ENCODE data around the gene IZUMO4.

IZUMO4 gene

DNA sequence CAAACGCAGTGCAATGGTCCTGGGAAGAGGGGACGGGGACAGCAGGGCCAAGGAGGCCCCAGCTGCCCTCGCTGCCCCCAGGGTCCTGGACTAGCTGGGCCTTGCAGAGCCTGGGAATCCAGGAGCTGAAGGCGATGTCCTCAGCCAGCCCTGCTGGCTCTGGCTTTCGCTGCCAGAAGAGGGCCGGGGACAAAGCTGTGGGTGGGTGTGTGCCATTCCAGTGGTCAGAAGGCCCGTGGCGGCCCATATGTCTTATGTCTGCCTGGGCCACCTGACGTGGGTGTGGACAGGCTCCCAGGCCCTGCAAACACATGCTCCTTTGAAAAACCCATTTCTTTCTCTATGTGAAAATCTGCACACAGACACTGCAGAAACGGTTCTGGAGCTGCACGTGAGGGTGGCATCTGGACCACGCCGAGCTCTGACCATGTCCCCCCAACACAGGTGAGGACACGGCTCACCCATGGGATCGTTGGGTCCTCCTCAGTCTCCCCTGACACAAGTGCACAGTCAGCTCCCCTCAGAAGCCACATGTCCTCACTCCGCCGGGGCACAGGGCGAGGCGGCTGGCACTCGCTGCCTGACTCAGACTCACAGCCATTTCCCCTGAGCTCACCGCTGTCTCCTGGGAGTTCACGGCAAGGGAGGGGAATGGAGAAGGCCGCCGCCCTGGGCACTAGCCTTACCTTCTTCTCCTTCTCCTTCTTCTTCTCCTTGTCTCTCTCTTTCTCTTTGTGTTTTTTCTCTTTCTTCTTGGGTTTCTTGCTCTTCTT, 16.9 kb downstream of the IZUMO4 start:
- no peak for DNase-seq
- H3K27me3 Mint-ChIP-seq, result no peaks in the 10 kb centered on the region
- H3K4me1 Mint-ChIP-seq (ENCODE audit: low read depth in 2 of 2), result peaks cover 12 to 15% of the 10 kb centered on the region in 2 donors
- no peak for ATAC-seq (replicated peaks)
- peaks cover 60% of the 10 kb centered on the region for H3K36me3 Mint-ChIP-seq (ENCODE audit: insufficient read depth)
- peak overlapping the region in 1 of 2 donors; percentile 71 for H3K27ac Mint-ChIP-seq
- no peaks in the 10 kb centered on the region for H3K9me3 Mint-ChIP-seq
- H3K4me3 Mint-ChIP-seq, result no peak overlapping the region

DNA sequence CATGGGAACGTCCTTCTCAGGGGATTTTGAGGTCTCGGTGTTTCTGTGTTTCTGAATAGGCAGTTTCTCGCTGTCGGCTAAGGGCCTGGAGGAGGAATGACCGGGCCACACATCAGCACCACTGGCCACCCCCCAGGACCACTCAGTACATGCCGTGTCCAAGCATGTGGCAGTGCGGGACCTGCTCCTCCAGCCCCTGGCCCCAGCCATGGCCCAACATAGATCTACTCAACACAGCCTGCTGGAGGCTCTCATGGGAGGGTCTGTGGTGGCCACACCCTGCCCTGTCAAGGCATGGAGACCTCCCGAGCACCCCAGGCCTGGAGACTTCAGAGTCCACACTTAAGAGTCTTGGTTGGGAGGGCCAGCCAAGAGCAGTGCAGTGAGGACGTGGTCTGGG, 17.5 kb downstream of the IZUMO4 start:
- ATAC-seq (replicated peaks) (no peak), DNase-seq (no peak)
- H3K9me3 Mint-ChIP-seq, result no peaks in the 10 kb centered on the region
- H3K36me3 Mint-ChIP-seq (ENCODE audit: insufficient read depth), result peaks cover 62% of the 10 kb centered on the region
- H3K4me3 Mint-ChIP-seq, result no peak overlapping the region
- H3K4me1 Mint-ChIP-seq (ENCODE audit: low read depth in 2 of 2), result peaks cover 14 to 15% of the 10 kb centered on the region in 2 donors
- no peak overlapping the region for H3K27ac Mint-ChIP-seq
- H3K27me3 Mint-ChIP-seq, result no peaks in the 10 kb centered on the region

DNA sequence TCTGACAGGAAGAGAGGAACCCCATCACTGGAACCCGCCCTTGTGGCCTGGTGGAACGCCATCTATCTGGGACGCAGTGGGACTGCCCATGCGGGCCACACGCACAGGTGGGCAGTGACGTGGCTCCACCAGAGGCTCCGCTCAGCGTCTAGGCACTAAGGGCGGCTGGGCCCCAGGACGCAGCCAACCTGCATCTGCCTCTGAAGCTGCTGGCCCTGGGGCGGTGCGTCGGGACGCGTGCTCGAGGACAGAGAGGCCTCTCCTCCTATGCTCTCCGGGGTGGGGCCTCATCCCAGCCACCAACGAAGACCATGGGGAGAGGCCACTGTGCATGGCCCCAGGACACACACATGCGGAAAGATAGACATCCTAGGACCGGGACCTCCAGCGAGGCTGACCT, 18.1 kb downstream of the IZUMO4 start:
- Mint-ChIP-seq H3K36me3 (ENCODE audit: insufficient read depth) (peaks cover 64% of the 10 kb centered on the region), H3K27ac (no peak overlapping the region), H3K4me1 (ENCODE audit: low read depth in 2 of 2) (peaks cover 14 to 15% of the 10 kb centered on the region in 2 donors)

DNA sequence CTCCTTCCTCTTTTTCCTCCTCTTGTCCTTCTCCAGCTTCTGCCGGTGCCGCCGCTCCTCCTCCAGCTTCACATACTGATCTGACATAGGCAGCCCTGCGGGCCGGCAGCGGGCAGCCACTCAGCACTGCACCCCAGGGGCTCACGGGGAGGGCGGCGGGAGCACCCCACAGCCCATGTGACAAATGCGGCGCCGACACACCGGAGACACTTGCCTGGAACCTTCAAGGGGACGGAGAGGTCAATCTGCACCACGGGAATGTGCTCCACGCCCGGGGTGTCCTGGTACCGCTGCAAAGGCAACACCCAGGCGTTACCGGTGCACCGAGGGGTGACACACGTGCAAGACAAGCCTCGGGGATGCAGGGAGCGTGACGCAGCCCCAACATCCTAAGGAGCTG, 18.6 kb downstream of the IZUMO4 start:
- peaks cover 14 to 15% of the 10 kb centered on the region in 2 donors for H3K4me1 Mint-ChIP-seq (ENCODE audit: low read depth in 2 of 2)
- H3K4me3 Mint-ChIP-seq, result no peak overlapping the region
- no peaks in the 10 kb centered on the region for H3K27me3 Mint-ChIP-seq
- ATAC-seq (replicated peaks) (no peak), DNase-seq (no peak)
- H3K9me3 Mint-ChIP-seq, result no peaks in the 10 kb centered on the region
- peaks cover 68% of the 10 kb centered on the region for H3K36me3 Mint-ChIP-seq (ENCODE audit: insufficient read depth)
- no peak overlapping the region for H3K27ac Mint-ChIP-seq

More for the DNA sequence above, 18.1 kb downstream of the IZUMO4 start:
- Mint-ChIP-seq H3K9me3 (no peaks in the 10 kb centered on the region), H3K27me3 (no peaks in the 10 kb centered on the region), H3K4me3 (no peak overlapping the region)
- DNase-seq, result no peak
- ATAC-seq (replicated peaks), result no peak

DNA sequence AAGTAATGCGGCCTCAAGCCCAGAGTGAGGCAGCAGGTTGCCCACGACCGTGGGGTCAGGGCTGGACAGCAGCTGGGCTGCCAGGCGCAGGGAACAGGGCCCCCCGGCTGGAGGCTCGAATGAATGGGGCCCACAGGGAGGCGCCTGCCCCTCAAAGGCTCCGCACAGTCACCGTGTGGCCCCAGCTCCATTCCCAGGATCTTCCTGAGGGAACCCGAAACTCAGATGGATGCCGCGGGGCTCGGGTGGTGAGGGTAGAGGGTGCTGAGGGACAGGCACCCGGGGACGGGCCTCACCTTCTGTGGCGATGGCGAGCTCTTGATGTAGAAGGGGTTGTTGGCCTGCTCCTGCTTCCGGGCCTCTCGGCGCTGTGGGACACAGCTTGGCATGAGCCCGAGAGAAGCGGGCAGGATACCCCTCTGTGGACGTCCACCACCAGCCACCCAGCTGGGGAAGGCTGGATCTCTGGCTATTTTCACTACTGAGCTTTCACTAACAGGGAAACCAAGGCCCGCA, 19.3 kb downstream of the IZUMO4 start:
- Mint-ChIP-seq H3K4me3 (no peak overlapping the region), H3K9me3 (no peaks in the 10 kb centered on the region), H3K27ac (no peak overlapping the region), H3K4me1 (ENCODE audit: low read depth in 2 of 2) (peaks cover 14 to 15% of the 10 kb centered on the region in 2 donors), H3K36me3 (ENCODE audit: insufficient read depth) (peaks cover 74% of the 10 kb centered on the region), H3K27me3 (no peaks in the 10 kb centered on the region)
- ATAC-seq (replicated peaks) (no peak), DNase-seq (no peak)

DNA sequence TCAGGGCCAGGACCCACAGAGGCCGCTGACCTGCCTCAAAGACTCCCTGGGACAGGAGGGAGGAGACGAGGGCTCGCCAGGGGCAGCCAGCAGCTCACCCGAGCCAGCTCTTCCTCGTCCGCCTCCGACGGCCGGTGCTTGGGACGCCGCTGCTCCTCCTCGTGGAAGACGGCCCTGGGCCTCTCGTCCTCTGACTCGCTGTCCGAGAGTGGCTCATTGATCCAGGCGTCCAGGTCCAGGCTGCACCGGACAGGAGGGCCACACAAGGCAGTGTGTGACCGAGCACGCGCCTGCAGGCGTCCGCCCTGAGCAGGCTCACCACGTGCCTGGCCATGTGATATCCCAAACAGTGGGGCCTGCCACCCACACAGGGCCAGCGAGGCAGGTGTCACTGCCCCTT, 19.8 kb downstream of the IZUMO4 start:
- ATAC-seq (replicated peaks), result no peak
- Mint-ChIP-seq H3K4me3 (no peak overlapping the region), H3K27ac (no peak overlapping the region), H3K4me1 (ENCODE audit: low read depth in 2 of 2) (peaks cover 14 to 15% of the 10 kb centered on the region in 2 donors), H3K36me3 (ENCODE audit: insufficient read depth) (peaks cover 76% of the 10 kb centered on the region), H3K9me3 (no peaks in the 10 kb centered on the region), H3K27me3 (no peaks in the 10 kb centered on the region)
- no peak for DNase-seq

DNA sequence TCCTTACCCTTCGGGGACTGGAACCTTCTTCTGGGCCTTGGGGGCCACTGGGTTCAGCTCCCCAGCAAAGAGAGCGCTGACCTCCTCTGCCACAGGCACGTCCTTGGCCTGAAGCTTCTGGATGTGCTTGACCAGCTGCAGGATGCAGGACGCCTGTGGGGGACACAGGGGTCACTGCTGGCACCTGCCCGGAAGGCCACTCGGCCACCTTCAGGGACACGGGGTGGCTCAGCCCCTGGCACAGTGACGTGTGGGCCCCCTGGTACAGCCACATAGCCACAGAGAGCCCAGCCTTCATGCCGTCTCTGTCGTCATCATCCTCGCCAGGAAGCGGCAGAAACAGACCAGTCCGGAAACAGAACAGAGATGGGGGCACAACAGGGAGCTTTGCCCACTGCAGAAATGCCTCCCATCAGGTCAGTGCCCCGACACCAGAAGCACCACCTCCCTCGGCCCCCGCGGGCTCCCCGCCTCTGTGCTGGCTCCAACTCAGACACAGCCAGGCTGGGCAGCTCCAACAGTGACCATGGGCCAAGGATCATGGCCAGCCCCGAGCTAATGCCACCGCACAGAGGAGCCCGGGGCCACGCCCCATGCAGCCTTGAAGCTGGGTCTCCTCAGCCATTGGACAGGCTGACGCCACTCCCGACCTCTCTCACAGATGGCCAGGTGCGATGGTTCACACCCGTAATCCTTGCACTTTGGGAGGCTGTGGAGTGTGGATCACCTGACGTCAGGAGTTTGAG, 20.7 kb downstream of the IZUMO4 start:
- peaks cover 74% of the 10 kb centered on the region for H3K36me3 Mint-ChIP-seq (ENCODE audit: insufficient read depth)
- ATAC-seq (replicated peaks) (no peak), DNase-seq (no peak)
- H3K9me3 Mint-ChIP-seq, result no peaks in the 10 kb centered on the region
- no peaks in the 10 kb centered on the region for H3K27me3 Mint-ChIP-seq
- H3K27ac Mint-ChIP-seq, result no peak overlapping the region
- no peak overlapping the region for H3K4me3 Mint-ChIP-seq
- H3K4me1 Mint-ChIP-seq (ENCODE audit: low read depth in 2 of 2), result peaks cover 10 to 12% of the 10 kb centered on the region in 2 donors

DNA sequence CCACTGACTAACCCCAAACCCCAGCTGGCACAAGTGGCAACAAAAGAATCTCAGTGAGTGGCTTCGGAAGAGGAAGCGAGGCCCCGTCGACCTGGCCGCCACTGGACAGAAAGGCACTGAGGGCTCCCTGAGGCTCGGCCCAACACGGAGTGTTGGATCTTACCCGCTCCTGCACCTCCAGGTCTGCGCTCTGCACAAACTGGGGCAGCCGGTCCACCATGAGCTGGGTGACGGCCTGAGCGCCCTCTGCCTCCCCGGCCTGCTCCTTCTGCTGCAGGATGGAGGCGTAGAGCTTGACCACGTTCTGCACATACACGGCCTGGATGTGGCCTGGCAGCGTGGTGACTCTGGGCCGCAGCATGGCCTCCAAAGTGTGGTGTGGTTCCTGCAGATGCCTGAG, 21.7 kb downstream of the IZUMO4 start:
- Mint-ChIP-seq H3K36me3 (ENCODE audit: insufficient read depth) (peaks cover 68% of the 10 kb centered on the region), H3K27ac (peak overlapping the region in 1 of 2 donors; percentile 59), H3K27me3 (no peaks in the 10 kb centered on the region), H3K4me1 (ENCODE audit: low read depth in 2 of 2) (peaks cover 5% of the 10 kb centered on the region in 2 donors), H3K9me3 (no peaks in the 10 kb centered on the region), H3K4me3 (no peak overlapping the region)
- ATAC-seq (replicated peaks) (no peak), DNase-seq (no peak)

DNA sequence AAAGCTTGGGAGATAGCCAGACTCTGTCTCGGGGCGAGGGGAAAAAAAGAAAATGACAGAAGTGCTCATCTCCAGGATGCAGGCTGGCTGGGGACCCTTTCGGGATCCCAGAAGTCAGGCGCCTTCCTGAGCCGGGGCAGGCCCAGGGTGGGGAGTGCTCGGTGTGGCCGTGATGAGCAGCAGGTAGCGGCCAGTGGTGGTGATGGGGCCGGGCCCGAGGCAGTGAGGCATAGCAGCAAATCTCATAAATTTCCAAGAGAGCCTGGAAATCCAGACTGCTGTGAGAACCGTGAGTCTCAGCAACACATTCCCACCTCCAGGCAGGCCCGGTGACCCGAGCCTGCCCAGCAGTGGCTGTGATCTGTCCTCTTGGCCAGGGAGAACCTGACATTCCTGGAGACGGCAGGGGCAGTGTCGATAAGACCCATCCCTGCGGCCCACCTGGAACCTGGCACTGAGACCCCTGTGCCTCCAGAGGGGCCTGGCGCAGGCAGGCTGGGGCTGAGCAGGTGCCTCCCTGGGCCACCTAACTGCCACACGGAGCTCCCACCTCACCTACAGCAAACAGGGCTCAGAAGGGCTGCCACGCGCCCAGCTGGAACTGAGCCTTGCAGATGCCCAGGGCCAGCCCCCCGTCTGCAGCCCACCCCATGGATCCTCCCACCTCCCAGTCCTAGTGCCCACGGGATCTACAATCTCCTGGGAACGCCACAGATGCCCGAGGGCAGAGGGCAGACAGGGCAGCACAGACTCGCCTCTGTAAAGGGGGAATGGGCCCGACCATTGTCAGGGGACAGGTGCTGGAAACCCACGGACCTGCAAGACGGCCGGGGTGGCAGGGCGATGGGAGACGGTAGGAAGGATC, 23.4 kb downstream of the IZUMO4 start:
- H3K4me1 Mint-ChIP-seq (ENCODE audit: low read depth in 2 of 2), result peaks cover 0 to 2% of the 10 kb centered on the region in 2 donors
- DNase-seq (no peak), ATAC-seq (replicated peaks) (no peak)
- H3K36me3 Mint-ChIP-seq (ENCODE audit: insufficient read depth), result peaks cover 68% of the 10 kb centered on the region
- no peak overlapping the region for H3K4me3 Mint-ChIP-seq
- no peaks in the 10 kb centered on the region for H3K27me3 Mint-ChIP-seq
- H3K27ac Mint-ChIP-seq, result peak overlapping the region; percentile 10 to 56
- no peaks in the 10 kb centered on the region for H3K9me3 Mint-ChIP-seq

DNA sequence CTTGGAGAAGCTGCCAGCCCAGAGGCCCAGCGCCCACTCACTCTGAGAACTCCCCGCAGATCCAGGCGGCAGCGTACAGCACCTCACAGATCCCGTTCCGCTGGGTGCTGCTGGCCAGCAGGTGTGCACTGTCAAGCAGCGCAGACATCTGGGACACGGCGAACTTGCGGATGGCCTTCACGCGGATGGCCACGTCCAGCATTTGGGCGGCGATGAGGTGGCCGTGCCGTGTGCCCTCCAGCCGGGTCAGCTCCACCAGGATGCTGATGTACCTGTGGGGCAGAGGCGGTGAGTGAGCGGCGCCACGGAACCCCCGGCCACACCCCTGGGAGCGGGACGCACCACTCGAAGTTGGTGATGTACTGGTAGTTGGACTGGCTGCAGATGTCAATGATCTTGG, 24.1 kb downstream of the IZUMO4 start:
- no peak overlapping the region for H3K27ac Mint-ChIP-seq
- H3K4me3 Mint-ChIP-seq, result no peak overlapping the region
- H3K36me3 Mint-ChIP-seq (ENCODE audit: insufficient read depth), result peaks cover 68% of the 10 kb centered on the region
- H3K27me3 Mint-ChIP-seq, result no peaks in the 10 kb centered on the region
- no peaks in the 10 kb centered on the region for H3K9me3 Mint-ChIP-seq
- ATAC-seq (replicated peaks) (no peak), DNase-seq (no peak)
- H3K4me1 Mint-ChIP-seq (ENCODE audit: low read depth in 2 of 2), result peaks cover 0 to 2% of the 10 kb centered on the region in 2 donors

DNA sequence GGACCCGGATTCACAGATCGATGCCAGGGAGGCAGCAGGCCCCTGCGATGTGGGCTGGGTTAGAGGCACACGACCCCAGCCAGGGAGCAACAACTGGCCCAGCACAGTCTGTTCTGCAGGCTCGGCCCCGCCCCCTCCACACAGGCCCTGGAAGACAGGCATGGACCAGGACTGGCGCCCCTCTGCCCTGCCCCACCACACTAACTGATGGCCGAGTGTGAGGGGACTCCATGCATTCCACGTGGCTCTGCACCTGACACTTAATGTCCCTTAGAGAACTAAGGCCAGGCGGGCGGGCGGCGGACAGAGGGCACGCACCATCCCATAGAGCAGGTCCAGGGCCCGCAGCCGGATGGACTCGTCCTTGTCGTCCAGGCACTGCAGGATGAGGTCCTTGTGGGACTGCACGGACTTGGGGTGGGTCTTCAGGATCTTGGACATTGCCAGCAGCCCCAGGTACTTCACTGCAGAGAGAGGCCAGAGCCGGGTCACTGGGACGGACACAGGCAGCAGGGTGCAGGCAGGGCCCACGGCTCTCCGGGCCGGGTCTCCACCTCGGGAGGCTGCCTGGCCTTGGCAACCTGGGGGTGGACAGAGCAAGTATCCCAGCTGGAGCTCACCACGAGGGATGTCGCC, 24.8 kb downstream of the IZUMO4 start:
- Mint-ChIP-seq H3K9me3 (no peaks in the 10 kb centered on the region), H3K4me1 (ENCODE audit: low read depth in 2 of 2) (peaks cover 0 to 2% of the 10 kb centered on the region in 2 donors), H3K36me3 (ENCODE audit: insufficient read depth) (peaks cover 69% of the 10 kb centered on the region), H3K27me3 (no peaks in the 10 kb centered on the region), H3K27ac (no peak overlapping the region), H3K4me3 (no peak overlapping the region)
- ATAC-seq (replicated peaks) (no peak), DNase-seq (no peak)

DNA sequence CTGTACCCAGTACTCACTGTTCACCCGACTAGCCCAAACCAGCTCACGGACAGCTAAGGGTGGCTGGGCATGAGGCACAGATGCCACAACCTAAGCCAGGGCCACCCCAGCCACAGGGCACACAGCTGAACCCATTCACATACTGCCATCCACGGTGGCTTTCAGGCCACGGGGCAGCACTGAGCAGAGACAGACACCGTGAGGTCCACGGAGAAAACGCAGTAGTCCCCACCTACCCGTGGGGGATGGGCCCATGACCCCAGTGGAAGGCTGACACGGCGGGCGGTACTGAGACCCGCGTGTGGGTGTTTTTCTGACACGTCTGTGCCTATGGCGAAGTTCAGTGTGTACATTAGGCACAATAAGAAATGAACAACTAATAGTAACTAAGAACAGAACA, 25.5 kb downstream of the IZUMO4 start:
- Mint-ChIP-seq H3K36me3 (ENCODE audit: insufficient read depth) (peaks cover 67% of the 10 kb centered on the region), H3K9me3 (no peaks in the 10 kb centered on the region), H3K4me1 (ENCODE audit: low read depth in 2 of 2) (peaks cover 0 to 2% of the 10 kb centered on the region in 2 donors)

DNA sequence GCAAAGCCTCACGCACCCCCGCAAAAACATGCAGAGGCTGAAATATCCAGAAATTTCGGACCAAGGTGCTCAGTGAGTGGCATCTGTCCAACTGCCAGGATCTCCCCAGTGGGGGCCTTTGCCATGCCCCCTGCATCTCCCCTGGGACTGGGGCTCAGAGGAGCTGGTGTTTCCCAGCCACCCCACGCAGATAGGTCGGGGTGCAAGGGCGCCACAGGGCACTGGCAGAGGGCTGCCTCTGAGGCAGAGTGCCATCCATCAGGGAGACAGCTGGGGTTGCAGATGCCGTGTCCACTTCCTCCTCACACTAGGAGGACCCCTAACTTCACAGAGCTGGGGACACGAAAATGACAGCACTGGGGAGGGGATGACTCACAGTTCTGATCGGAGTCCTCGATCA, 26.3 kb downstream of the IZUMO4 start:
- peaks cover 0 to 2% of the 10 kb centered on the region in 2 donors for H3K4me1 Mint-ChIP-seq (ENCODE audit: low read depth in 2 of 2)
- H3K27me3 Mint-ChIP-seq, result no peaks in the 10 kb centered on the region
- H3K4me3 Mint-ChIP-seq, result no peak overlapping the region
- no peaks in the 10 kb centered on the region for H3K9me3 Mint-ChIP-seq
- DNase-seq, result no peak
- H3K27ac Mint-ChIP-seq, result no peak overlapping the region
- H3K36me3 Mint-ChIP-seq (ENCODE audit: insufficient read depth), result peaks cover 70% of the 10 kb centered on the region
- no peak for ATAC-seq (replicated peaks)

More for the DNA sequence above, 25.5 kb downstream of the IZUMO4 start:
- ATAC-seq (replicated peaks) (no peak), DNase-seq (no peak)
- Mint-ChIP-seq H3K27me3 (no peaks in the 10 kb centered on the region), H3K4me3 (no peak overlapping the region), H3K27ac (no peak overlapping the region)
